ENCODE results near the gene MDP1. TPM values are rescaled to one million over a fixed set of nuclear protein-coding genes. Genes with fewer than 3 reads are reported as not detected.
A peak's percentile ranks its signal among the peaks of the same experiment; 100 is the strongest.

The MDP1 gene
- total RNA-seq, 1 experiment from 2014 or later, result 18.8 TPM

- H3K9me3 Mint-ChIP-seq, result no peaks in the 10 kb centered on the region
- H4K5ac ChIP-seq (ENCODE audit: insufficient read length, low read depth, low read length), result no peak overlapping the region
Measured at GRCh38 chr14:24189059-24189375, 26.8 kb downstream of the MDP1 start.

More at GRCh38 chr14:24189059-24189375, 26.8 kb downstream of the MDP1 start:
- H3K9ac ChIP-seq (ENCODE audit: extremely low read depth, insufficient read length, low read length), result no peak overlapping the region
- H2BK5ac ChIP-seq (ENCODE audit: insufficient read length, low read length), result no peak overlapping the region
- H2AK5ac ChIP-seq (ENCODE audit: insufficient read length, low read length), result no peak overlapping the region
- no peak overlapping the region for H3K27ac ChIP-seq (ENCODE audit: insufficient read length, low read depth, low read length)
- H3K4me2 ChIP-seq (ENCODE audit: insufficient read depth, insufficient read length, low read length), result no peak overlapping the region
- H3K23me2 ChIP-seq (ENCODE audit: insufficient read length, low read depth, low read length, poor library complexity, severe bottlenecking), result no peaks in the 10 kb centered on the region
- Mint-ChIP-seq H3K36me3 (ENCODE audit: insufficient read depth in 1 of 3, low read depth in 3 of 3) (peaks cover 23 to 72% (median 60%) of the 10 kb centered on the region in 3 experiments), H3K4me3 (peak overlapping the region; percentile 94 to 95), H3K27me3 (ENCODE audit: low read depth) (no peaks in the 10 kb centered on the region), H3K27ac (peak overlapping the region in 2 of 3 experiments; percentile 37 to 63; a peak in 4 of 7 replicates), H3K4me1 (peaks cover 15 to 17% of the 10 kb centered on the region in 2 experiments)
- H2BK15ac ChIP-seq (ENCODE audit: low read depth, low read length), result no peak overlapping the region
- H3K14ac ChIP-seq (ENCODE audit: insufficient read depth, low read length), result no peak overlapping the region
- DNase-seq, result no peak
- H3K4me1 ChIP-seq (ENCODE audit: insufficient read depth, low read length), result no peaks in the 10 kb centered on the region; the same call in 1 of the 2 replicates
- H3K9me3 ChIP-seq (ENCODE audit: control insufficient read depth, low read depth, low read length), result no peaks in the 10 kb centered on the region
- H3K18ac ChIP-seq (ENCODE audit: insufficient read length, low read depth, low read length), result no peak overlapping the region
- TF ChIP-seq CTCF (conservative IDR thresholded peaks at IDR 0.05), result no peak
- no peak overlapping the region for H2AFZ ChIP-seq (ENCODE audit: low read length)
- no peaks in the 10 kb centered on the region for H3K79me2 ChIP-seq (ENCODE audit: insufficient read depth, low read length)
- H4K20me1 ChIP-seq (ENCODE audit: control insufficient read depth, insufficient read depth, insufficient read length), result no peaks in the 10 kb centered on the region
- peaks cover 4% of the 10 kb centered on the region for H3K79me1 ChIP-seq (ENCODE audit: insufficient read depth, low read depth, low read length, poor library complexity, severe bottlenecking)
- no peak overlapping the region for H3K23ac ChIP-seq (ENCODE audit: insufficient read length, low read depth, low read length)
- H4K91ac ChIP-seq (ENCODE audit: insufficient read length, low read depth, low read length), result no peak overlapping the region
- H4K8ac ChIP-seq (replicated peaks; ENCODE audit: insufficient read length, low read depth, low read length), result no peak overlapping the region
- H2BK12ac ChIP-seq (ENCODE audit: insufficient read length, low read depth, low read length), result no peak overlapping the region
- H2BK20ac ChIP-seq (ENCODE audit: low read depth, low read length, poor library complexity, severe bottlenecking), result no peak overlapping the region
- no peak overlapping the region for H3T11ph ChIP-seq (ENCODE audit: low read length)
- H3K27me3 ChIP-seq (ENCODE audit: insufficient read depth, low read length), result no peaks in the 10 kb centered on the region
- no peak overlapping the region for H3K4ac ChIP-seq (ENCODE audit: low read depth, low read length)
- no peak overlapping the region for H3K56ac ChIP-seq (ENCODE audit: insufficient read length, low read depth, low read length)
- no CpG with 5 or more reads among the region's 3 CpGs for WGBS (ENCODE audit: extremely low coverage, insufficient read length, low lambda C conversion rate)
- no peak overlapping the region for H2BK120ac ChIP-seq (ENCODE audit: low read depth, low read length, poor library complexity, severe bottlenecking)
